Endodermal cell (in vitro differentiated cells): Measurements from ENCODE around the gene SLC2A10. TPM values are rescaled to one million over a fixed set of nuclear protein-coding genes. Genes with fewer than 3 reads are reported as not detected.

ENCODE experiments used
- DNase-seq: peaks from one replicate; pipeline ENCODE4 v3.0.0-alpha.2; 2017
- H3K27ac ChIP-seq: 2 replicates; pipeline ENCODE4 v1.5.1; 2013; ENCODE audit warnings: mild to moderate bottlenecking, low read depth, low read length, moderate library complexity
- H3K27me3 ChIP-seq: 2 replicates; pipeline ENCODE4 v1.6.1; 2013; ENCODE audit warnings: mild to moderate bottlenecking, low read length, moderate library complexity; ENCODE audit not compliant: insufficient read depth, control insufficient read depth, poor library complexity, severe bottlenecking
- H3K36me3 ChIP-seq: 2 replicates; pipeline ENCODE4 v1.7.0; 2013; ENCODE audit warnings: mild to moderate bottlenecking, low read length, moderate library complexity; ENCODE audit not compliant: control insufficient read depth, insufficient read depth
- H3K4me1 ChIP-seq: one replicate; pipeline ENCODE4 v1.7.0; 2013; ENCODE audit warnings: low read length; ENCODE audit not compliant: control insufficient read depth, insufficient read depth
- H3K4me3 ChIP-seq: 2 replicates; pipeline ENCODE4 v1.5.1; 2013; ENCODE audit warnings: mild to moderate bottlenecking, low read length, moderate library complexity
- H3K9ac ChIP-seq: 2 replicates; pipeline ENCODE4 v1.6.1; 2013; ENCODE audit warnings: mild to moderate bottlenecking, low read length, moderate library complexity; ENCODE audit not compliant: poor library complexity, severe bottlenecking; ENCODE audit errors: extremely low read depth
- H3K9me3 ChIP-seq: 2 replicates; pipeline ENCODE4 v1.6.1; 2013; ENCODE audit warnings: mild to moderate bottlenecking, low read length, moderate library complexity; ENCODE audit not compliant: control insufficient read depth
- H3K27ac Mint-ChIP-seq: 2 replicates; pipeline ENCODE4 v1.8.0; 2020; ENCODE audit warnings: mixed read lengths
- H3K27me3 Mint-ChIP-seq: 2 replicates; pipeline ENCODE4 v1.8.0; 2021; ENCODE audit warnings: mild to moderate bottlenecking, mixed read lengths; ENCODE audit not compliant: insufficient read depth
- H3K36me3 Mint-ChIP-seq: 2 replicates; pipeline ENCODE4 v1.8.0; 2020; ENCODE audit warnings: low read depth, mixed read lengths
- H3K4me1 Mint-ChIP-seq: 2 replicates; pipeline ENCODE4 v1.8.0; 2020; ENCODE audit warnings: mixed read lengths
- H3K4me3 Mint-ChIP-seq: 2 replicates; pipeline ENCODE4 v1.8.0; 2020; ENCODE audit warnings: mild to moderate bottlenecking, moderate library complexity, mixed read lengths
- H3K9me3 Mint-ChIP-seq: 2 replicates; pipeline ENCODE4 v1.8.0; 2020; ENCODE audit warnings: mild to moderate bottlenecking, mixed read lengths
- WGBS, 2 experiments: methylation state at CpG; one replicate each; pipeline versions ENCODE4 v1.1.5 to v1.1.7; 2013; ENCODE audit warnings: missing lambda C conversion rate in 2 of 2, mixed read lengths in 1 of 2; ENCODE audit not compliant: insufficient coverage in 1 of 2, insufficient read length in 1 of 2; 5-methylcytosine and 5-hydroxymethylcytosine counted together
- total RNA-seq, 2 donors: library from RNA; stranded (reverse); fragmentation: NEBNext Ultra II Directional in 1 of 2; extraction: Animal tissue kit (Norgen Biotek cat#: 25700) in 1 of 2; gene quantifications; 2 replicates in 1 of 2; 3 replicates in 1 of 2; pipeline ENCODE4 v1.2.1, GENCODE V29; 2021
- TF ChIP-seq, protein P1 (sequence below): fragments of 200-600 bp; sonication (generic); conservative IDR thresholded peaks from 2 replicates; pipeline ENCODE4 v1.5.0; 2021; ENCODE audit warnings: antibody characterized with exemption, mild to moderate bottlenecking

SLC2A10 gene
- total RNA-seq, 2 donors from 2014 or later, result 12.4 to 19.6 TPM

DNA sequence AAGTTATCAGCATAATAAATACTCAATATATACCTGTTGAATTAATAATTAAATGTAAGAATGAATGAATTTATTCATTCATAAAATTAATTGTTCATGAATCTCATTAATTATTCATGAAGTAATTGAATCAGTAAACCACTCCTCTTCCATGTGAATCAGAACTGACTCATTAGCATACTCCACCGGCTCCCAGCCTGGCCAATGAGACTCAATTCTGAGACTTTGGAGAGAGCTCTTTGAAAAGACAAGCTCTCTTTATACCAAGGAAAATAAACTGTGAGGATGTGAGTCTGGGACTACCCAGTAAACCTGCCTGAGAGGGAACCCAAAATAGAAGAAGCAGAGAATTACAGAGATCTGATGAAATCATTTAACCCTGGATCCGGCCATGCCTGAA is 8.4 kb upstream of the SLC2A10 start:
- Histone ChIP-seq H3K27ac (no peak overlapping the region), H3K4me1 (no peaks in the 10 kb centered on the region), H3K36me3 (no peaks in the 10 kb centered on the region), H3K4me3 (no peak overlapping the region), H3K9me3 (peaks cover 11% of the 10 kb centered on the region), H3K9ac (no peak overlapping the region), H3K27me3 (no peaks in the 10 kb centered on the region)
- Mint-ChIP-seq H3K4me1 (peaks cover 4% of the 10 kb centered on the region), H3K27me3 (peaks cover 3% of the 10 kb centered on the region), H3K36me3 (no peaks in the 10 kb centered on the region), H3K9me3 (peaks cover 13% of the 10 kb centered on the region), H3K27ac (no peak overlapping the region), H3K4me3 (no peak overlapping the region)
- DNase-seq, result no peak
- 82% methylated on average over 2 of the region's 2 CpGs; no CpG with 5 or more reads in 1 of the 2 experiments for WGBS, 2 experiments
- TF ChIP-seq, protein P1, sequence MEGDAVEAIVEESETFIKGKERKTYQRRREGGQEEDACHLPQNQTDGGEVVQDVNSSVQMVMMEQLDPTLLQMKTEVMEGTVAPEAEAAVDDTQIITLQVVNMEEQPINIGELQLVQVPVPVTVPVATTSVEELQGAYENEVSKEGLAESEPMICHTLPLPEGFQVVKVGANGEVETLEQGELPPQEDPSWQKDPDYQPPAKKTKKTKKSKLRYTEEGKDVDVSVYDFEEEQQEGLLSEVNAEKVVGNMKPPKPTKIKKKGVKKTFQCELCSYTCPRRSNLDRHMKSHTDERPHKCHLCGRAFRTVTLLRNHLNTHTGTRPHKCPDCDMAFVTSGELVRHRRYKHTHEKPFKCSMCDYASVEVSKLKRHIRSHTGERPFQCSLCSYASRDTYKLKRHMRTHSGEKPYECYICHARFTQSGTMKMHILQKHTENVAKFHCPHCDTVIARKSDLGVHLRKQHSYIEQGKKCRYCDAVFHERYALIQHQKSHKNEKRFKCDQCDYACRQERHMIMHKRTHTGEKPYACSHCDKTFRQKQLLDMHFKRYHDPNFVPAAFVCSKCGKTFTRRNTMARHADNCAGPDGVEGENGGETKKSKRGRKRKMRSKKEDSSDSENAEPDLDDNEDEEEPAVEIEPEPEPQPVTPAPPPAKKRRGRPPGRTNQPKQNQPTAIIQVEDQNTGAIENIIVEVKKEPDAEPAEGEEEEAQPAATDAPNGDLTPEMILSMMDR, result no peak

DNA sequence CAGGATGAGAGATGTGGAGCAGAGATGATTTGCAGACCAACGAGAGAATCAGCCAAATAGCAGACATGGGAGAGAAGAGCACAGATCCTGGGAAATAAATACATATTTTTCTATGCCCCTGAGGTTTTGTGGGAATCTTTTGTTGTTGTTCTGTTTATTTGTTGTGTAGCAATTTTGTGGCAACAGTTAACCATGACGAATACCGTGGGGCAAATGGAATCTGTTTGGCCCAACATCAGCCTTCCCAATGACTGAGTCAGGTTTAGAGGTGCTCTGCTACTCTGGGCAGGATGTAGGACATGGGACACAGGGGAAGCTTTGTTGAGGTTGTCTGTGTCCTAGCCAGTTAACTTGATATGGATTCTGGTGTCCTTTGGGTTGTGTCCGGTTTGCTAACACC is 7.9 kb upstream of the SLC2A10 start:
- H3K4me1 Mint-ChIP-seq, result peaks cover 4% of the 10 kb centered on the region
- peaks cover 16% of the 10 kb centered on the region for H3K9me3 ChIP-seq
- no peaks in the 10 kb centered on the region for H3K36me3 ChIP-seq
- DNase-seq, result no peak
- peaks cover 4% of the 10 kb centered on the region for H3K27me3 Mint-ChIP-seq
- WGBS, 2 experiments, result 83 to 86% methylated on average over 1 to 4 of the region's 4 CpGs
- H3K4me3 Mint-ChIP-seq, result no peak overlapping the region
- H3K36me3 Mint-ChIP-seq, result peaks cover 2% of the 10 kb centered on the region
- peaks cover 18% of the 10 kb centered on the region for H3K9me3 Mint-ChIP-seq
- TF ChIP-seq, protein P1, result no peak
- H3K27me3 ChIP-seq, result no peaks in the 10 kb centered on the region
- no peak overlapping the region for H3K4me3 ChIP-seq
- no peak overlapping the region for H3K9ac ChIP-seq
- no peak overlapping the region for H3K27ac Mint-ChIP-seq
- H3K27ac ChIP-seq, result no peak overlapping the region
- H3K4me1 ChIP-seq, result no peaks in the 10 kb centered on the region

DNA sequence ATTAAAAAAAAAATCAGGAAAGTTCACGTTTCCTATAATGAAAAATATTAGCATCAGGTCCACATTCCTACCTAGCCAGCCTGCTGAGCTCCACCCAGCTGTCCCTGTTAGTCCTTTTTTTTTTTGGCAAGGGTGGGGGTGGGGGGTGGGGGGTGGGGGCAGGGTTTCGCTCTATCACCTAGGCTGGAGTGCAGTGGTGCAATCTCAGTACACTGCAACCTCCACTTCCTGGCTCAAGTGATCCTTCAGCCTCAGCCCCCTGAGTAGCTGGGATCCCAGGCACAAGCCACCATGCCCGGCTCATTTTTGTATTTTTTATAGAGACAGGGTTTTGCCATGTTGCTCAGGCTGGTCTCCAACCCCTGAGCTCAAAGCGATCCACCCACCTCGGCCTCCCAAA is 7.5 kb upstream of the SLC2A10 start:
- no peak for DNase-seq
- Mint-ChIP-seq H3K4me1 (peaks cover 4% of the 10 kb centered on the region), H3K27me3 (peaks cover 5% of the 10 kb centered on the region), H3K27ac (no peak overlapping the region), H3K9me3 (peaks cover 21% of the 10 kb centered on the region), H3K36me3 (peaks cover 2% of the 10 kb centered on the region), H3K4me3 (no peak overlapping the region)
- H3K4me3 ChIP-seq, result no peak overlapping the region
- peaks cover 20% of the 10 kb centered on the region for H3K9me3 ChIP-seq
- WGBS, 2 experiments, result 77 to 92% methylated on average over 2 to 4 of the region's 5 CpGs
- H3K27ac ChIP-seq, result no peak overlapping the region
- H3K9ac ChIP-seq, result no peak overlapping the region
- no peaks in the 10 kb centered on the region for H3K27me3 ChIP-seq
- TF ChIP-seq, protein P1, result no peak
- no peaks in the 10 kb centered on the region for H3K36me3 ChIP-seq
- H3K4me1 ChIP-seq, result no peaks in the 10 kb centered on the region
